ENCODE measurements around the gene SPATA33.
"Not testable (repeated sequence)": the region's sequence is repeated elsewhere in the genome, so short reads cannot be mapped to it uniquely, and the experiment has no call there.

SPATA33 gene

GRCh38 chr16:89658221-89658879 is 714 bp downstream of the SPATA33 start:
- H2BK12ac ChIP-seq (ENCODE audit: low read length): no peak overlapping the region
- peak overlapping the region; percentile 96 for H2AFZ ChIP-seq (ENCODE audit: low read length)
- H3K4ac ChIP-seq (ENCODE audit: low read length): no peak overlapping the region
- H2BK15ac ChIP-seq (ENCODE audit: low read length): peak overlapping the region; percentile 94
- peaks cover 24% of the 10 kb centered on the region for H3K79me1 ChIP-seq (ENCODE audit: low read depth, low read length)
- H3K9ac ChIP-seq (ENCODE audit: low read depth, low read length, poor library complexity): peak overlapping the region; percentile 96
- peaks cover 26 to 59% of the 10 kb centered on the region in 2 donors for H3K36me3 ChIP-seq (replicated peaks in 1 of 2; ENCODE audit: control insufficient read depth in 2 of 2, insufficient read depth in 2 of 2, low read length in 2 of 2)
- no peak overlapping the region for H2AK5ac ChIP-seq (ENCODE audit: low read depth, low read length)
- H4K8ac ChIP-seq (ENCODE audit: low read depth, low read length): peak overlapping the region; percentile 93
- DNase-seq (ENCODE audit: low spot score): no peak
- H3K18ac ChIP-seq (ENCODE audit: low read length): peak overlapping the region; percentile 92
- peaks cover 4 to 8% of the 10 kb centered on the region in 2 donors for H3K4me1 ChIP-seq (ENCODE audit: control insufficient read depth in 2 of 2, insufficient read depth in 1 of 2, low read depth in 1 of 2, low read length in 2 of 2)
- no peak overlapping the region for H2BK120ac ChIP-seq (ENCODE audit: low read depth, low read length)
- no peaks in the 10 kb centered on the region for H3K27me3 ChIP-seq (ENCODE audit: control insufficient read depth in 3 of 3, insufficient read depth in 3 of 3, low read depth in 1 of 3, low read length in 3 of 3)
- H2BK5ac ChIP-seq (ENCODE audit: low read length): peak overlapping the region; percentile 39
- no CpG with 5 or more reads among the region's 27 CpGs for WGBS, 2 donors (ENCODE audit: extremely low coverage in 2 of 2, insufficient read length in 2 of 2, insufficient replicate concordance in 1 of 2)
- peak overlapping the region; percentile 79 for H3K27ac ChIP-seq (replicated peaks; ENCODE audit: low read length)
- peak overlapping the region; percentile 80 to 99 for H3K4me3 ChIP-seq (ENCODE audit: low read length in 2 of 2)
- H3K14ac ChIP-seq (ENCODE audit: low read length): peak overlapping the region; percentile 75
- H3K9me3 ChIP-seq (replicated peaks in 1 of 2; ENCODE audit: control insufficient read depth in 2 of 2, insufficient read depth in 1 of 2, low read depth in 1 of 2, low read length in 2 of 2): peaks cover 0 to under 1% of the 10 kb centered on the region in 2 donors
- no peak overlapping the region for H4K91ac ChIP-seq (ENCODE audit: low read depth, low read length, poor library complexity)
- peak overlapping the region; percentile 89 for H3K23ac ChIP-seq (ENCODE audit: low read depth, low read length, poor library complexity)
- H3K4me2 ChIP-seq (ENCODE audit: insufficient read depth, low read length, poor library complexity, severe bottlenecking): peak overlapping the region; percentile 96

GRCh38 chr16:89660146-89660545 is 2.5 kb downstream of the SPATA33 start:
- Histone ChIP-seq H2BK120ac (ENCODE audit: low read depth, low read length) (no peak overlapping the region), H4K91ac (ENCODE audit: low read depth, low read length, poor library complexity) (no peak overlapping the region), H3K4me3 (ENCODE audit: low read length in 2 of 2) (no peak overlapping the region), H2BK15ac (ENCODE audit: low read length) (no peak overlapping the region), H3K18ac (ENCODE audit: low read length) (no peak overlapping the region), H3K14ac (ENCODE audit: low read length) (no peak overlapping the region), H3K4me2 (ENCODE audit: insufficient read depth, low read length, poor library complexity, severe bottlenecking) (no peak overlapping the region), H3K36me3 (replicated peaks in 1 of 2; ENCODE audit: control insufficient read depth in 2 of 2, insufficient read depth in 2 of 2, low read length in 2 of 2) (peaks cover 30 to 63% of the 10 kb centered on the region in 2 donors), H4K8ac (ENCODE audit: low read depth, low read length) (no peak overlapping the region), H3K79me1 (ENCODE audit: low read depth, low read length) (peaks cover 21% of the 10 kb centered on the region), H3K4me1 (ENCODE audit: control insufficient read depth in 2 of 2, insufficient read depth in 1 of 2, low read depth in 1 of 2, low read length in 2 of 2) (peaks cover 4 to 8% of the 10 kb centered on the region in 2 donors), H3K27me3 (ENCODE audit: control insufficient read depth in 3 of 3, insufficient read depth in 3 of 3, low read depth in 1 of 3, low read length in 3 of 3) (no peaks in the 10 kb centered on the region), H3K4ac (ENCODE audit: low read length) (no peak overlapping the region), H2AK5ac (ENCODE audit: low read depth, low read length) (no peak overlapping the region), H3K27ac (replicated peaks; ENCODE audit: low read length) (no peak overlapping the region), H2BK5ac (ENCODE audit: low read length) (no peak overlapping the region), H2BK12ac (ENCODE audit: low read length) (no peak overlapping the region), H3K9me3 (replicated peaks in 1 of 2; ENCODE audit: control insufficient read depth in 2 of 2, insufficient read depth in 1 of 2, low read depth in 1 of 2, low read length in 2 of 2) (peaks cover 0 to 7% of the 10 kb centered on the region in 2 donors), H3K9ac (ENCODE audit: low read depth, low read length, poor library complexity) (no peak overlapping the region), H2AFZ (ENCODE audit: low read length) (no peak overlapping the region), H3K23ac (ENCODE audit: low read depth, low read length, poor library complexity) (no peak overlapping the region)
- no CpG with 5 or more reads among the region's 7 CpGs for WGBS, 2 donors (ENCODE audit: extremely low coverage in 2 of 2, insufficient read length in 2 of 2, insufficient replicate concordance in 1 of 2)
- no peak for DNase-seq (ENCODE audit: low spot score)

GRCh38 chr16:89661215-89661614 is 3.6 kb downstream of the SPATA33 start:
- Histone ChIP-seq H3K4me3 (ENCODE audit: low read length in 2 of 2) (no peak overlapping the region), H2AFZ (ENCODE audit: low read length) (no peak overlapping the region), H3K4me1 (ENCODE audit: control insufficient read depth in 2 of 2, insufficient read depth in 1 of 2, low read depth in 1 of 2, low read length in 2 of 2) (peaks cover 4 to 8% of the 10 kb centered on the region in 2 donors), H4K8ac (ENCODE audit: low read depth, low read length) (no peak overlapping the region), H3K4me2 (ENCODE audit: insufficient read depth, low read length, poor library complexity, severe bottlenecking) (no peak overlapping the region), H3K27me3 (ENCODE audit: control insufficient read depth in 3 of 3, insufficient read depth in 3 of 3, low read depth in 1 of 3, low read length in 3 of 3) (no peaks in the 10 kb centered on the region), H3K4ac (ENCODE audit: low read length) (no peak overlapping the region), H2BK5ac (ENCODE audit: low read length) (no peak overlapping the region), H2BK15ac (ENCODE audit: low read length) (no peak overlapping the region), H2AK5ac (ENCODE audit: low read depth, low read length) (no peak overlapping the region), H3K27ac (replicated peaks; ENCODE audit: low read length) (no peak overlapping the region), H3K18ac (ENCODE audit: low read length) (no peak overlapping the region), H3K9ac (ENCODE audit: low read depth, low read length, poor library complexity) (no peak overlapping the region), H2BK120ac (ENCODE audit: low read depth, low read length) (no peak overlapping the region), H3K79me1 (ENCODE audit: low read depth, low read length) (peaks cover 18% of the 10 kb centered on the region), H2BK12ac (ENCODE audit: low read length) (no peak overlapping the region), H3K14ac (ENCODE audit: low read length) (no peak overlapping the region), H3K23ac (ENCODE audit: low read depth, low read length, poor library complexity) (no peak overlapping the region), H3K36me3 (replicated peaks in 1 of 2; ENCODE audit: control insufficient read depth in 2 of 2, insufficient read depth in 2 of 2, low read length in 2 of 2) (peaks cover 30 to 70% of the 10 kb centered on the region in 2 donors), H4K91ac (ENCODE audit: low read depth, low read length, poor library complexity) (no peak overlapping the region), H3K9me3 (replicated peaks in 1 of 2; ENCODE audit: control insufficient read depth in 2 of 2, insufficient read depth in 1 of 2, low read depth in 1 of 2, low read length in 2 of 2) (peaks cover 6 to 10% of the 10 kb centered on the region in 2 donors)
- no CpG with 5 or more reads among the region's 9 CpGs for WGBS, 2 donors (ENCODE audit: extremely low coverage in 2 of 2, insufficient read length in 2 of 2, insufficient replicate concordance in 1 of 2)
- DNase-seq (ENCODE audit: low spot score): no peak

- H3K79me1 ChIP-seq (ENCODE audit: low read depth, low read length); H3K14ac ChIP-seq (ENCODE audit: low read length); H3K4ac ChIP-seq (ENCODE audit: low read length); H4K8ac ChIP-seq (ENCODE audit: low read depth, low read length); H3K4me2 ChIP-seq (ENCODE audit: insufficient read depth, low read length, poor library complexity, severe bottlenecking); H2BK15ac ChIP-seq (ENCODE audit: low read length); H3K23ac ChIP-seq (ENCODE audit: low read depth, low read length, poor library complexity); H2AFZ ChIP-seq (ENCODE audit: low read length); H3K27me3 ChIP-seq (ENCODE audit: control insufficient read depth in 3 of 3, insufficient read depth in 3 of 3, low read depth in 1 of 3, low read length in 3 of 3); H2BK5ac ChIP-seq (ENCODE audit: low read length); H2BK12ac ChIP-seq (ENCODE audit: low read length); H3K18ac ChIP-seq (ENCODE audit: low read length); H3K4me1 ChIP-seq (ENCODE audit: control insufficient read depth in 2 of 2, insufficient read depth in 1 of 2, low read depth in 1 of 2, low read length in 2 of 2); H3K27ac ChIP-seq (replicated peaks; ENCODE audit: low read length); H2BK120ac ChIP-seq (ENCODE audit: low read depth, low read length); H4K91ac ChIP-seq (ENCODE audit: low read depth, low read length, poor library complexity); DNase-seq (ENCODE audit: low spot score); H2AK5ac ChIP-seq (ENCODE audit: low read depth, low read length); H3K9ac ChIP-seq (ENCODE audit: low read depth, low read length, poor library complexity); H3K4me3 ChIP-seq (ENCODE audit: low read length in 2 of 2): not testable (repeated sequence)
- Histone ChIP-seq H3K9me3 (replicated peaks in 1 of 2; ENCODE audit: control insufficient read depth in 2 of 2, insufficient read depth in 1 of 2, low read depth in 1 of 2, low read length in 2 of 2) (peaks cover 10 to 12% of the 10 kb centered on the region in 2 donors), H3K36me3 (replicated peaks in 1 of 2; ENCODE audit: control insufficient read depth in 2 of 2, insufficient read depth in 2 of 2, low read length in 2 of 2) (peaks cover 37 to 80% of the 10 kb centered on the region in 2 donors)
- no CpG with 5 or more reads among the region's 11 CpGs for WGBS, 2 donors (ENCODE audit: extremely low coverage in 2 of 2, insufficient read length in 2 of 2, insufficient replicate concordance in 1 of 2)
Observed at GRCh38 chr16:89664238-89664637, 6.6 kb downstream of the SPATA33 start.

All from neuronal stem cell (in vitro differentiated cells).